Ishikawa (cell line): Measurements from ENCODE around the gene S100G.

ENCODE experiments used
- CEBPB ChIP-seq: IDR thresholded peaks from 2 replicates; pipeline ENCODE4 v1.6.1; 2012
- CREB1 ChIP-seq: IDR thresholded peaks from 2 replicates; pipeline ENCODE4 v1.6.1; 2012; ENCODE audit warnings: low read depth
- EGR1 ChIP-seq: IDR thresholded peaks from 2 replicates; pipeline ENCODE4 v1.6.1; 2012
- EP300 ChIP-seq: IDR thresholded peaks from 2 replicates; pipeline ENCODE4 v1.6.1; 2012; ENCODE audit warnings: borderline replicate concordance
- FOXM1 ChIP-seq: IDR thresholded peaks from 2 replicates; pipeline ENCODE4 v1.6.1; 2012; ENCODE audit warnings: low read depth, borderline replicate concordance
- MAX ChIP-seq: IDR thresholded peaks from 2 replicates; pipeline ENCODE4 v1.6.1; 2012
- NFIC ChIP-seq: IDR thresholded peaks from 2 replicates; pipeline ENCODE4 v1.6.1; 2012
- RAD21 ChIP-seq: IDR thresholded peaks from 2 replicates; pipeline ENCODE4 v1.6.1; 2012; ENCODE audit warnings: low read depth
- TAF1 ChIP-seq: IDR thresholded peaks from 2 replicates; pipeline ENCODE4 v1.6.1; 2012; ENCODE audit warnings: low read depth, mild to moderate bottlenecking
- TCF12 ChIP-seq: IDR thresholded peaks from 2 replicates; pipeline ENCODE4 v1.6.1; 2012; ENCODE audit warnings: low read depth
- TEAD4 ChIP-seq: IDR thresholded peaks from 2 replicates; pipeline ENCODE4 v1.6.1; 2012
- YY1 ChIP-seq: IDR thresholded peaks from 2 replicates; pipeline ENCODE4 v1.6.1; 2012; ENCODE audit warnings: low read depth
- ZBTB7A ChIP-seq: IDR thresholded peaks from 2 replicates; pipeline ENCODE4 v1.6.1; 2012; ENCODE audit warnings: low read depth
- TF ChIP-seq, protein P1 (sequence below): IDR thresholded peaks from 2 replicates; pipeline ENCODE4 v1.6.1; 2012; ENCODE audit warnings: low read depth, mild to moderate bottlenecking
- TF ChIP-seq, protein P2 (sequence below): IDR thresholded peaks from 2 replicates; pipeline ENCODE4 v1.6.1; 2012

The S100G gene

GRCh38 chrX:16606142-16606720 lies 43.7 kb upstream of the S100G start:
- TF ChIP-seq FOXM1 (no peak), RAD21 (no peak), MAX (no peak), CREB1 (no peak), YY1 (no peak), ZBTB7A (no peak), EP300 (no peak), TCF12 (no peak), TEAD4 (no peak), CEBPB (no peak), EGR1 (no peak), NFIC (no peak), TAF1 (no peak)
- TF ChIP-seq, protein P1, sequence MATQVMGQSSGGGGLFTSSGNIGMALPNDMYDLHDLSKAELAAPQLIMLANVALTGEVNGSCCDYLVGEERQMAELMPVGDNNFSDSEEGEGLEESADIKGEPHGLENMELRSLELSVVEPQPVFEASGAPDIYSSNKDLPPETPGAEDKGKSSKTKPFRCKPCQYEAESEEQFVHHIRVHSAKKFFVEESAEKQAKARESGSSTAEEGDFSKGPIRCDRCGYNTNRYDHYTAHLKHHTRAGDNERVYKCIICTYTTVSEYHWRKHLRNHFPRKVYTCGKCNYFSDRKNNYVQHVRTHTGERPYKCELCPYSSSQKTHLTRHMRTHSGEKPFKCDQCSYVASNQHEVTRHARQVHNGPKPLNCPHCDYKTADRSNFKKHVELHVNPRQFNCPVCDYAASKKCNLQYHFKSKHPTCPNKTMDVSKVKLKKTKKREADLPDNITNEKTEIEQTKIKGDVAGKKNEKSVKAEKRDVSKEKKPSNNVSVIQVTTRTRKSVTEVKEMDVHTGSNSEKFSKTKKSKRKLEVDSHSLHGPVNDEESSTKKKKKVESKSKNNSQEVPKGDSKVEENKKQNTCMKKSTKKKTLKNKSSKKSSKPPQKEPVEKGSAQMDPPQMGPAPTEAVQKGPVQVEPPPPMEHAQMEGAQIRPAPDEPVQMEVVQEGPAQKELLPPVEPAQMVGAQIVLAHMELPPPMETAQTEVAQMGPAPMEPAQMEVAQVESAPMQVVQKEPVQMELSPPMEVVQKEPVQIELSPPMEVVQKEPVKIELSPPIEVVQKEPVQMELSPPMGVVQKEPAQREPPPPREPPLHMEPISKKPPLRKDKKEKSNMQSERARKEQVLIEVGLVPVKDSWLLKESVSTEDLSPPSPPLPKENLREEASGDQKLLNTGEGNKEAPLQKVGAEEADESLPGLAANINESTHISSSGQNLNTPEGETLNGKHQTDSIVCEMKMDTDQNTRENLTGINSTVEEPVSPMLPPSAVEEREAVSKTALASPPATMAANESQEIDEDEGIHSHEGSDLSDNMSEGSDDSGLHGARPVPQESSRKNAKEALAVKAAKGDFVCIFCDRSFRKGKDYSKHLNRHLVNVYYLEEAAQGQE: no peak
- TF ChIP-seq, protein P2, sequence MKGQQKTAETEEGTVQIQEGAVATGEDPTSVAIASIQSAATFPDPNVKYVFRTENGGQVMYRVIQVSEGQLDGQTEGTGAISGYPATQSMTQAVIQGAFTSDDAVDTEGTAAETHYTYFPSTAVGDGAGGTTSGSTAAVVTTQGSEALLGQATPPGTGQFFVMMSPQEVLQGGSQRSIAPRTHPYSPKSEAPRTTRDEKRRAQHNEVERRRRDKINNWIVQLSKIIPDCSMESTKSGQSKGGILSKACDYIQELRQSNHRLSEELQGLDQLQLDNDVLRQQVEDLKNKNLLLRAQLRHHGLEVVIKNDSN: no peak

- TF ChIP-seq TCF12: no peak
Observed at GRCh38 chrX:16610121-16610621, 39.8 kb upstream of the S100G start.

- TF ChIP-seq EGR1: no peak
- TF ChIP-seq, protein P1: no peak
- TF ChIP-seq TEAD4: no peak
- TF ChIP-seq TAF1: no peak
- TF ChIP-seq YY1: no peak
- no peak for TF ChIP-seq CEBPB
- TF ChIP-seq RAD21: no peak
- TF ChIP-seq NFIC: no peak
- TF ChIP-seq, protein P2: no peak
- TF ChIP-seq FOXM1: no peak
- TF ChIP-seq TCF12: no peak
- no peak for TF ChIP-seq MAX
- TF ChIP-seq ZBTB7A: no peak
- TF ChIP-seq CREB1: no peak
- TF ChIP-seq EP300: no peak
Observed at GRCh38 chrX:16612257-16612897, 37.6 kb upstream of the S100G start.

GRCh38 chrX:16617382-16617781 lies 32.6 kb upstream of the S100G start:
- no peak for TF ChIP-seq TCF12
- TF ChIP-seq NFIC: no peak
- no peak for TF ChIP-seq EGR1
- TF ChIP-seq RAD21: no peak
- TF ChIP-seq CREB1: no peak

GRCh38 chrX:16618422-16618821 lies 31.5 kb upstream of the S100G start:
- no peak for TF ChIP-seq TCF12

GRCh38 chrX:16619024-16619423 lies 30.9 kb upstream of the S100G start:
- TF ChIP-seq TCF12: no peak
- no peak for TF ChIP-seq CREB1
- no peak for TF ChIP-seq FOXM1
- no peak for TF ChIP-seq NFIC
- TF ChIP-seq YY1: no peak
- TF ChIP-seq RAD21: no peak
- no peak for TF ChIP-seq CEBPB
- TF ChIP-seq, protein P2: no peak
- TF ChIP-seq TAF1: no peak
- no peak for TF ChIP-seq ZBTB7A
- TF ChIP-seq TEAD4: no peak
- TF ChIP-seq, protein P1: no peak
- no peak for TF ChIP-seq EGR1
- no peak for TF ChIP-seq EP300
- no peak for TF ChIP-seq MAX
